ENCODE measurements around the gene MICALL2.

MICALL2 gene

GRCh38 chr7:1407892-1408291, 51.4 kb downstream of the MICALL2 start:
- TF ChIP-seq CTCF (IDR thresholded peaks at IDR 0.05): no peak
- no peak for TF ChIP-seq ZFX (IDR thresholded peaks at IDR 0.05; ENCODE audit: borderline replicate concordance)
- no peak overlapping the region for H3K27ac ChIP-seq

- H3K27ac ChIP-seq: no peak overlapping the region
- TF ChIP-seq CTCF (IDR thresholded peaks at IDR 0.05): no peak
- no peak for TF ChIP-seq ZFX (IDR thresholded peaks at IDR 0.05; ENCODE audit: borderline replicate concordance)
Observed at GRCh38 chr7:1404898-1405548, 54.2 kb downstream of the MICALL2 start.

GRCh38 chr7:1404460-1404809, 54.8 kb downstream of the MICALL2 start:
- no peak for TF ChIP-seq CTCF (IDR thresholded peaks at IDR 0.05)
- no peak for TF ChIP-seq ZFX (IDR thresholded peaks at IDR 0.05; ENCODE audit: borderline replicate concordance)
- no peak overlapping the region for H3K27ac ChIP-seq

GRCh38 chr7:1403638-1404459, 55.4 kb downstream of the MICALL2 start:
- TF ChIP-seq CTCF (IDR thresholded peaks at IDR 0.05) (no peak), ZFX (IDR thresholded peaks at IDR 0.05; ENCODE audit: borderline replicate concordance) (no peak)
- no peak overlapping the region for H3K27ac ChIP-seq

GRCh38 chr7:1402791-1403637, 56.3 kb downstream of the MICALL2 start:
- no peak overlapping the region for H3K27ac ChIP-seq
- TF ChIP-seq ZFX (IDR thresholded peaks at IDR 0.05; ENCODE audit: borderline replicate concordance) (no peak), CTCF (IDR thresholded peaks at IDR 0.05) (no peak)

GRCh38 chr7:1402110-1402790, 57.0 kb downstream of the MICALL2 start:
- TF ChIP-seq CTCF (IDR thresholded peaks at IDR 0.05) (no peak), ZFX (IDR thresholded peaks at IDR 0.05; ENCODE audit: borderline replicate concordance) (no peak)
- no peak overlapping the region for H3K27ac ChIP-seq

All from 22Rv1 (cell line).